HCEC 1CT (cell line): ENCODE results near the gene CERKL.

Source experiments
- DNase-seq: peaks from one replicate; pipeline ENCODE4 v3.0.0-alpha.2; 2017

Gene CERKL

DNA sequence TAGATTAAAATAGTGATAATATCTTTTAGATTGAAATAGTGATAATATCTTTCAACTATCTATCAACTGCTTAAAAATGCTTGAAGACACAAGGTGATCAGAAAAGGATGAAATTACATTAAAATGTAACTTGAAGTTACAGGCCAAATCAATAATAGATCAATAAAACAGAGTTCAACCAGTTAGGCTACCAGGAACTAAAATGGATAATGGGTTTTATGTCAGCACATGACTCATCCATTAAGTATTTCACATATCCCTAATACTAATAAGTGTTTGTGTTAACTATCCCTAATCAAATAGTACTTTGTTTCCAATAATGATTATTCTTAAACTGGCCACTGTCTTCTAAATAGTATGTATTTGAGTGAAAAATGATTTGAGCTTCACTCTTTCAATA is 33.7 kb downstream of the CERKL start:
- DNase-seq, result no peak

DNA sequence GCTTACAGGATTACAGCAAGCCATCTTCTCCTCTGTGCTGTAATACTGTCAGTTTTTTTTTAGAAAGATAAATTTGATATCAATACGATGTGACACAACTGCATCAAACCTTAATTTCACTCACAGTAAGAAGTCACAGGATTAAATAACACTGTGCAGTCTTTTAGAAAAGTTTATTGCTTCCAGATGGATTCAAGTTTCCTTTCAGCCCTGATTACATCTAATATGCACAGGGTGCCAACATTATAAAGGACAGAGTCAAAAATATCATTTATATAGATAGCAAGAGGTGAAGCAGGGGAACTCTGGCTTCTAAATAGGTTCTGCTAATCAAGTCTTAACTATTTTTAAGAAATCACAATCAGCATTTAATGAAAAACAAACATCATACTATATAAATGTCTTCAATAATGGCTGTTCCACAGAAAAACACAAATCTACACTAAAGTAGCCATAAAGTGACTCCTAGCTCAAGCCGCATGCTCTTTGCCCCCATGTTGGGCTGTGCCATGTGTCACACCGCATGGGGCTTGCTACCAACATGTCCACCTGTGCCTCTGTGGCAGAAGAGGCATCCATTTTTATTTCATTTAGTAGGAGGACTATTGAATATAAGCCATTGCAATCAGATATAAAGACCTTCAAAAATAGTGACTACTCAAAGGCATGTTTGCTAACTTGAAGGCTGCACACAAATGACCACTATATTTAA is 35.0 kb downstream of the CERKL start:
- no peak for DNase-seq

DNA sequence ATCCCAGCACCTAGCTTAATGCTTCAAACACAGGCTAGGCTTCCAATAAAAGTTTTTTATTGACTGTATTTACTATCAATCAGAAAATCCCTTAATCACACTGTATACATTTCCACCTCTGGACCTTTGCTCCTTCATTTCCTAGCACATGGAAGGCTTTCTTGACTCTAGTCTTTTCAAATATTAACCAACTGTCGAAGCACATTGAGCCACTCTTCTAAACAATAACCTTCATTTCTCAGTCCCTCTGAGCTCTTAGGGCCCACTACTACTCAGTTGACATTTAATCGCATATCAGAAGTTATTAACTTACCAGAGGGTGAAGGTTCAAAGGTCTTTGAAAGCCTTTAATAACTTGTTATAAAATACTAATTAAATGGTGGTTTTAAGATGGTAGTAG is 37.4 kb downstream of the CERKL start:
- DNase-seq, result no peak

DNA sequence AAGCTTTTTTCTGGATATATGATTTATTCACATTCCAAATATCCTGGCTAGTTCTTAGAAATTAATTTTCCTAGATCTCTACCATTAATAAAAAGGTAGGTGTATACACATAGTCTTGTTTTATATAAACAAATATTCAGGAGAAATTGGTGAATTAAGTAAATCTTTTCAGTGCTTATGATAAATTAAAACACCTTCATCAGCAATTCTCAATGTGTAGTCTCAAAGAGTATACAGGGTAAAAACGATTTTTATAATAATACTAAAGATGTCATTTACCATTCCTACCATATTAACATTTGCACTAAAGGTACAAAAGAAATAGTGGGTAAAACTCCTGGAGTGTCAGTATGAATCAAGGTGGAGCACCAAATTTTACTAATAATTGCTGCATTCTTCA is 40.2 kb downstream of the CERKL start:
- DNase-seq, result no peak

DNA sequence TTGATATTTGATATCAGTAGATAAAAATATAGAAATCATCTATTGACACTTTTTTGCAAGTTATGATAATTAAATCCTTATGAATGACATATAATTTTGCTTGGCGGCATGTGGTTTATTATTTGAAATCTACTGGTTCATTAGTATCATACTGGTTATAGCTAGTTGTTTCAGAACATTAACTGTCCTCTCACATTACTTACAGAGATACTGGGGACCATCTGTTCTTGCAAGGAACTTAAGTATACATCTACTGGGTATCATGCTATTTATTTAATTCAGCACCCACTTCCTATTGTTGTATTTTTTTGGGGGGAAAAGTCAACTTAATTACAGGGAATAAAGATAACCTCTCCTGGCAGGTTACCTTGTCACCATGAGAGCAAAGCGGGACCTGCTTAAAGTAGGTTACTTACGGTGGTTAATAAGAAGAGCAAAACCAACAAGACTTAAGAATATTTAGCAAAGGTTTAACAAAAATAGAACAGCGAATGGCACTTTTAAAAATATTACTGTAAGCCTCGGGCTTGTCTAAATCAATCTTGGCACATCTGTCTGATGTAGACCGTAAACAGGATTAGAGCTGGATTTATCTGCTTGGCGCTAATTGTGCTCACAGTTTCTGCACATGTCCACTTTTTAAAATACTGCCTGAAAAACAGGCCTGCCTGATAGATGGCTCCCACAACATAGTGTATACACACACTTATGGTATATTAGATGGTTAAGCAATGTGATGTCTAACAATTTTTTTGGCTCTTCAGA is 41.8 kb downstream of the CERKL start:
- no peak for DNase-seq

DNA sequence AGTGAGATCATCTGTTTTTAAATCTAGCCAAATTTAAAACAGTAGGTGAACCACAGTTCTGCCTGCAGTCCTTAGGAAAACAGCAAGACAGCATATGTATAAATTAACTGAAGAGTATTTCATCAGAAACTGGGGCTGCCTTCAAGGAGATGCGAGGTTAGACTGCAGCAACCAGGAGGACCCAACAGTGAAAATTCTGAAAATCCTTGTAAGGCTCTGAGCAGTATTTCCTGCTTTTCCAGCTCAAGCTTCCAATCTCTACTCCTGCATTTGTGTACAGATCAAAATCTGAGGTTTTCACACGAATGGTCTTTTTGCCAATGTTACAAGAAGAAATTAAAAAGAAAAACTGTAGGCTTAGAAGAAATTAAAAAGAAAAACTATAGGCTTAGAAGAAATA is 43.7 kb downstream of the CERKL start:
- no peak for DNase-seq

DNA sequence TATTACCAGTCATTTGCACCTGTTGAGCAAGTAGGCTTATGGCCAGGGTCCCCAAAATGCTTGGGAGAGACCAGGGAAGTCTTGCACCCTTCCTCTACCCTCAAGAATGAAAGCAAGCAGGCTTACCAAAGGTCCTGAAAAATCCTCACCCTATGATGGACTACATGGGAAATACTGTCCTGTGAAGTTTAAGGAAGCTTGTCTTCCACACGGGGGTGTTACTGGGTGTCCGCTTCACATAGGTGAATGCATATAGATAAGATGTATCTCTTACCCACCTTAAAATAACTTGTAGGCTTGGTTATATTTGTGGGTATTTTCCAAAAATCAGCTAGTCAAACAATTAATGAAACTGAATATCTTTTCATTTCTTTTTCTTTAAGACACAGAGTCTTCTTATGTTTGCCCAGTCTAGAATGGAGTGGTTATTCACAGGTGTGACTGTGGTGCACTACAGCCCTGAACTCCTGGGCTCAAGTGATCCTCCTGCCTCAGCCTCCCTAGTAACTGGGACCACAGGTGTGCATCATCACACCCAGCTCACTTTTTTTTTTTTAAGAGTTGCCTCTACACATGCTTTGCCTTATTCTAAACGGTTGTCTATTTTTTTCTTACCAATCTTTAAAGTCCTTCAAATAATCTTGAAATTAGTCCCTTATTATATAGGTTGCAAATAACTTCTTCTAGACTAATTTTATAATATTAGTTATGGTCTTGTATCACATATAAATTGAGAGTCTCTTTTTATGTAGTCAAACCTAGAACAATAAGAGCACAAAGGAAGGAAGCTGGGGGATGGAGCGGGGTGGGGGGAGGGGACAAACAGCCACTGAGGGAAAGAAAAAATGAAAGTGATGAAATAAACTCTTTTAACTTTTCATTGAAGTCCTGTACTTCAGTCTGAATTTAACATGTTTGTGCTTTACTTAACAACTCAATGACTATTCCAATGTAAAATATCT is 49.0 kb downstream of the CERKL start:
- DNase-seq, result no peak

DNA sequence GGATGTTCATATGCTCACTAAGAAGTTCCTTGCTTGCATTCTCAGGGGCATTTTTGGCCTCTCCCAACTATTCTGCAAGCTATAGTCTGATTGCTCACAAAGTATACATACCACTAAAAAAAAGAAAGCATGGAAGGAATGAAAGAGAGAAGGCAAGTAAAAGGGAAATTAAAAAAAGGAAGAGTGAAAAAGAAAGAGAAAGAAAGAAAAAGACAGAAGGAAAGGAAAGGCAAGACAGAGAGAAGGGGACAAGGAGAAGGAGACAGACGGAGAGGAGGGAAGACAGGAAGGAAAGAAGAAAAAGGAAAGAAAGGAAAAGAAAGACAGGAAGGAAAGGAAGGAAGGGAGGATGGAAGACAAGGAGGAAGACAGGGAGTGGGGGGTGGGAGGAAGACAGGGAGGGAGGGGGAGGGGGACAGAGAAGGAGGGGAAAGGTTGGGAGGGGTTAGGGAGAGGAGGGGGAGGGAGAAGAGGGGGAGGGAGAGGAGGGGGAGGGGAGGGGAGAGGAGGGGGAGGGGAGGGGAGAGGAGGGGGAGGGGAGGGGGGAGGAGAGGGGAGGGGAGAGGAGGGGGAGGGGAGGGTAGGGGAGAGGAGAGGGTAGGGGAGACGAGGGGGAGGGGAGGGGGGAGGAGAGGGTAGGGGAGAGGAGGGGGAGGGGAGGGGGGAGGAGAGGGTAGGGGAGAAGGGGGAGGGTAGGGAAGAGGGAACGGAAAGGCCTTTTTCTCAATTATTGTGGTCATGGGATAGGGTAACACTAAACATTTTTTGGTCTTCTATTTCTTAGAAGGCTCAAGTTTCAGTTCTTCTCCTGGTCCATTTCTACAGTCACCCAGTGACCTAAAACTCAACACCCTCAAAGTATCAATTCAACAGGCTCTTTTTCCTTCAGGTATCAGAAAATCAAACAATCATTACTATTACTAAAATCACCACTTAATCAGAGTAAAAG is 50.7 kb downstream of the CERKL start:
- no peak for DNase-seq

DNA sequence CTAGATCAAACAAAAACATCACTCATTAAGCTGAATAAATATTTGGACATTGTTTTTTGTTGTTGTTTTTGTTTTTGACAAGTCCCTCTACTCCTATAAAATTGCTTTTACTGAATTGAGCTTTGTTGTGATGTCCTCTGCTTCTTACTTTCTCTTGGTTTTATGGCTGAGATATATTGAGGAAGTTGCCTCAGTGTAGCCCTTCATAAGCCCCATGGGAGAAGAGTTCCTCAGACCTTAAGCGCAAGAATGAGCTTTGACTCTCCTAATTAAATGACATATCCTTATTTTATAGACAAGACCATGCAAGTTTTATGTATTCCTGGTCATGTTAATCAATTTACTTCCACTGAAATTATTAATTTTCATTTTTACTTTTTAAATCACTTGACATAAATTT is 54.9 kb downstream of the CERKL start:
- no peak for DNase-seq

DNA sequence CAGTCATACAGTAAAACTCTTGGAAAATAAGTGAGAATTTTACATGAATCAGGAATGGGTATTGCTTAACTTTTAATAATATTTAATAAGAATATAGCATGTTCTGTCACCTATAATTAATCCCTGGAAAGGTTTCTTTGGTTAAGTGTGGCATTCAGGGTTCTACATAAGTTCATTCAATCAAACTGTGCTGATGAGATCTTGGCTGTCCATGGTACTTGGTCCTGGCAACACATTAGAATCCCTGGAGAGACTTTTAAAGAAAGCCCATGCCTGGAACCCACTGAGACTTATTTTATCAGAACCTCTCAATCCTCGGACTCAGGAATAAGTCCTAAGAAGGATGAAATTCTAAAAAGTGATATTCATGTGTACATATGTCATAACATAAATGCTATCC is 60.3 kb downstream of the CERKL start:
- DNase-seq, result no peak

DNA sequence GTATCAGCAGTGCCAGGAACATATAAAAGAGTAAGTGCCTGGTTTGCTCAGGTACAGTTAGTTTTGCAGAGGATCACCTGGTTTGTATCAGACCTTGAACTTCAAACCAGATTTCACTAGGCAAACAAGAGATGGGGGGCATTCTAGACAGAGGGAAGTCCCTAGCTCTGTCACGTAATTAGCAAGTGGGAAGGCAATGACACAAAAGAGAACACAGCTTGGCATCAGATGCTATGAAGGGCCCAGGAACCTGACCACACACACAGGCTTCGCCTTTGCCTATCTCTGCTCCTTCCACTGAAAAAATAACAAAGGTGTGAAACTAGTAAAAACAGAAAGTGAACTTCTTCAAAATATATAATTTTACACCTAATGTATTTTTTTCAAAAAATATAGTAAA is 62.6 kb downstream of the CERKL start:
- no peak for DNase-seq

DNA sequence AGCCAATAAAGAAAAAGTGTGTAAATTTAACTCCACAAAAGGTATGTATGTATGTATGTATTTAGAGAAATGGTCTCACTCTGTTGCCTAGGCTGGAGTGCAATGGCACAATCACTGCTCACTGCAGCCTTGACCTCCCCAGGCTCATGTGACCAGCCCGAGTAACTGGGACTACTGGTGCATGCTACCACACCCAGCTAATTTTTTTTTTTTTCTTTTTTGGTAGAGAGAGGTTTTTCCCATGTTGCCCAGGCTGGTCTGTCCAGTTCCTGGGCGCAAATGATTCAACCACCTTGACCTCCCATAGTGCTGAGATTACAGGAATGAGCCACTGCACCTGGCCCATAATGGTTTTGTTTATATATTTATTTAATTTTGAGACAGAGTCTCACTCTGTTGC is 67.1 kb downstream of the CERKL start:
- no peak for DNase-seq

DNA sequence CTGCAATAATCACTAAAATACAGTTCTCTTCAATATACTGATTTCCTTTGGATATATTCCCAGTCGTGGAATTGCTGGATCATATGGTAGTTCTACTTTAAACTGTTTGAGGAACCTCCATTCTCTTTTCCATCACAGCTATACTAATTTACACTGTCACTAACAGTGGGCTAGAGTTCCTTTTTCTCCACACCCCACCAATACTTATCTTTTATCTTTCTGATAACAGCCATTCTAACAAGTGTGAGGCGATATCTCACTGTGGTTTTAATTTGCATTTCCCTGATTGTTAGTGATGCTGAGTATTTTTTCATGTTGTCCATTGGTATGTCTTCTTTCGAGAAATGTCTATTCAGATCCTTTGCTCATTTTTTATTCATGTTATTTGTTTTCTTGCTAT is 68.4 kb downstream of the CERKL start:
- DNase-seq, result no peak

DNA sequence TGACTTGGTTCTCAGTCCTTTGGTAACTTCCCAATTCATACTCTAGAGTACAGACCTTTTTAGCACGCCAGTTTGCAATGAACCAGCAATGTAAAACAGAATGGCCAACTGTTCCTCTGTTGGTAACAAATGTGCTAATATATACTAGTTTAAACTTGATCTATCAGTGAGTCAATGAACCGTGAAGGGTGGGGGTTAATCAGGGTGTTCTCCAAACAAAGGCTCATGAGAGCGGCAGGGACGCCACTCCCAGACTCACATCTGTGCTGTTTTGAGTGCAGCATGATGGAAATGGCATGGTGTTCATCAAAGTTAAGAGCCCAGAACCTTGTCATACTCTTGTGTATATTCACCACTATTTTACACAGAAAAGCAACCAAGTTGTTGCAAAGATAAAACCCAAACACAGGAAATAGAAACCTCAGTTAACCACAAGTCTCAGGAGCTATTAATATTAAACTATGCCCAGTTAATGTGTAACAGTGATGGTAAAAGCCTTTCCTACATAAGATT is 70.3 kb downstream of the CERKL start:
- no peak for DNase-seq

DNA sequence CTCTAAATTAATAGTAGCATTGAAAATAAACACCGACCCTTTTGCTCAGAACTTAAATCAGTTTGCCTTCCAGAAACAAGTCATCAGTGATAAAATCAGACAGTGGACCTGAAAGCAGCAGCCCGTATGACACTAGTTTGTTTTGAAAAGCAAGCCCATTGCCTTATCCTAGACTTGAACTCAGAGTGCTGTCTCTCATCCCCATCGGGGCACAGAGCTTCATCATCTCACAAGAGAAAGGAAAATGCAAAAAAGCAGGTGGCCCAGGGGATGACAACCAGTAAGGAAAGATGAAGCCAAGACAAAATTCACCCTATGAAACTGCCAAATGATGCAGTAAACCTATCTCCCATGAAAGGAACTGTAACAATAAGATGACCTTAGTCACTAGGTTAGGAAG is 71.2 kb downstream of the CERKL start:
- DNase-seq, result no peak

DNA sequence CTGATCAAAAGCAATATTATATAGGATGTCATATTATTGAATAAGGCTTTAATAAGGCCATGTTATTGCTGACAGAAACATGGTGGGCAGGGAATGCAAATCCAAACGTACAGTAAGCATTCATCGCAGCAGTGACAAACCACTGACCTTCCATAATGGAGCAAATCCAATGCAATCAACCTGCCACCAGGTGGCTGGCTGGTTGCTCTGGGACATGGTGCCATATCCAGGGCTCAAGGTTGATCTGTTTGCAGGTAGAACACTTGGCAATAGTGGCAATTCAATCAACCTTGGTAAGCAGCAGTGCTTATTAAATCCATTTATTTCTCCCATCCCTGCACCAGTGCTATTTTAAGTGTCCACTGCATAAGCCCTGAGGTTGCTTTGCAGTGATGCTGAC is 75.4 kb downstream of the CERKL start:
- DNase-seq, result no peak

DNA sequence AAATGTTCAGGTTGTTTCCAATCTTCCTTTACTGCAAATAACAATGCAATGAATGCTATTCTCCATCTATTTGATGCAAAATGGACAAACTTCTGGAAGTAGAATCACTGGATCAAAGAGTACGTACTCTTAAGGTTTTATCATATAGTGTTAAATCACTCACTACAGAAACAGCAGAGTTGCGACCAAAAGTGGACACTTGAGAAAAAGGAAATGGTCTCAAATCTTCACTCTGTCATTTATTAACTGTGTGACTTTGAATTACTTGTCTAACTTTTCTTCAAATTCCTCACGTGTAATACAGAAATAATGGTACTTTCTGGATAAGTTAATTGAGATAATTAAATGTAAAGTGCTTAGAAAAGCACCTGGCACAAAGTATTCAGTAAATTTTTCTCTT is 78.1 kb downstream of the CERKL start:
- no peak for DNase-seq

DNA sequence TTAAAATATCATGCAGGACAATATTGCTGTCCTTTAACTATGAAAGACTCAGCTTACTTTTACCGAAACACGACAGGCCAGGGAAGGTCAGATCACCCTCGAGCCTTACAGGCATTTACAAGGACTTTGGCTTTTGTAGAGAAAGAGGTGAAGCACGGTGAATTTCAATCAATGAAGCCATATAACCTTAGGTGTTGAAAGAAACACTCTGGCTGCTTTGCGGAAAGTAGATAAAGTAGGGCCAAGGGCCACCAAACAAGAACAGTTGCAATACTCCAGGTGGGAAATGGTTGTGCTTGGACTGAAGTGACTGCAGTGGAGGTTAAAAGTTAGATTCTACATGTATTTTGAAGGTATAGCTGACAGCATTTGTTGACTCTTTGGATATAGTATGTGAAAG is 80.5 kb downstream of the CERKL start:
- DNase-seq, result no peak

DNA sequence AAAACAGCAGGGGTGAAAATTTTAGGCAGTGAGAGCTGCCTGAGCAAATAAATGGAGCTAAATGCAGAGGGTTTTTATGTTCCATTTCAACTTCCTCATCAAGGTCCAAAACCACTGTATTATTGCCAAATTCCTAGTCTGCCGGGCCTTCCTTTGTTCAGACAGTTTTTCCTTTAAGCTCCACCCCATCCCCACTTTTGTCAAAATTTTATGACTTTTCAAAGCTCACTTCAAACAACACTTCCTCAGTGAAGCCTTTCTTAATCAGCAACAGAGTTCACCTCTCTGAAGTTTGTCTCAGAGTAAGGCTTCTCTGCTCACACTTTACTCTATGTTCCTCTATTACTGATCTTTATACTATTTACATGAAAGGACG is 81.3 kb downstream of the CERKL start:
- no peak for DNase-seq

DNA sequence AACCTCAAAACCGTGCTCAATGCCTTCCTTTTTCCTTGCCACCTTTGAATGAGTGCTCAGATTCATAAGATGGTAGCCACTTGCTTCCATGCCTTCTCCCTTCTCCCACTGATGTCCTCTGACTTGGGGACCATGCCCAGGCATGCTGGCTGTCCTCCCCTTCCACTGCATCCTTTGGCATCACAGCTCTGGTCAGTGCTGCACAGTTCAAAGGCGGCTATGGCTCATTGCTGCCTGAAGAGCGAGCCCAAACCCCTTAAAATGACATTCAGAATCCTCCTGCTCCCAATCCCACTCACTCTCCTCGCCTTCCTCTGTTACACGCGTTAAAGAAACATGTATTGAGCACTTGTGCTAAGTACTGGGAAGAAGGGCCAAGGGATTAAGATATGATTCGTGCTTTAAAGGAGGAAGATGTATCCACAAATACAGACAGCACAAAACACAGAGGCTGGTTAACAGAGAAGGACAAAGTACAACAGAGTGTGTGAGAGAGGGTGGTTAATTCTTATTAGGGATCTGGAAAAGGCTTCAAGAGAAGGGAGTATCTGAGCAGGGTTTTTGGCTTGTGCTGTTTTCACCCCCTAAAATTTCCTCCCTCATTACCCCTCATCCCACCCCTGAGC is 81.8 kb downstream of the CERKL start:
- no peak for DNase-seq

DNA sequence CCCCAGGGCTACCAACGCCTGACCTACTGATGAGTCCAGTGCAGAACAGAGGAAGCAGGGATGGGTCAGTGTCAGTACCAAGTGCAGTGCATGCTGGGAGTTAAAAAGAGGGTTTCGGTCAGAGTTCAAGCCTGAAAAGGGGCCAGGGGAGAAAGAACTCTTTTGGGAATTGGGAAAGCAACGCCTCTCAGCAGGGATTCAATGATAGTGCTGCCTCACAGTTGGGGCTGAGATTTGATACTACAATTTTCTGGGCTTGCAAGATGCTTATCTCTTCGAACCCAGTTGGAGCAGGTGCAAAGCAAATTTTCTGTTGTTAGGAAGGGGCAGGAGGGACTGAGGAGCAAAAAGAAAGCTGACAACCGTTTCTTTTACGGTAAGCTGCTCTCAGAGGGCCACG is 82.6 kb downstream of the CERKL start:
- no peak for DNase-seq
